ENCODE measurements around the gene ILDR2.

ILDR2 gene

GRCh38 chr1:166988974-166989515 is 13.7 kb upstream of the ILDR2 start, which contains the start of gene MAEL:
TSS of gene MAEL (plus strand) at chr1:166989280. CDS start at chr1:166989353, 73 bp downstream.
- no peak within 1 kb of the TSS for H3K4me3 ChIP-seq (replicated peaks in 1 of 2; ENCODE audit: low read depth in 2 of 2, low read length in 2 of 2)
- DNase-seq (ENCODE audit: low read depth in 2 of 2): no peak
- TF ChIP-seq CTCF (IDR thresholded peaks at IDR 0.05; ENCODE audit: low read depth, low read length): no peak

- TF ChIP-seq CTCF (IDR thresholded peaks at IDR 0.05; ENCODE audit: low read depth, low read length): no peak
- no peak for DNase-seq (ENCODE audit: low read depth in 2 of 2)
- H3K4me3 ChIP-seq (replicated peaks in 1 of 2; ENCODE audit: low read depth in 2 of 2, low read length in 2 of 2): no peak overlapping the region
Observed at GRCh38 chr1:166981589-166981988, 6.2 kb upstream of the ILDR2 start.

- H3K4me3 ChIP-seq (replicated peaks in 1 of 2; ENCODE audit: low read depth in 2 of 2, low read length in 2 of 2): no peak overlapping the region
- TF ChIP-seq CTCF (IDR thresholded peaks at IDR 0.05; ENCODE audit: low read depth, low read length): no peak
- no peak for DNase-seq (ENCODE audit: low read depth in 2 of 2)
Observed at GRCh38 chr1:166980818-166981217, 5.5 kb upstream of the ILDR2 start.

- no peak for TF ChIP-seq CTCF (IDR thresholded peaks at IDR 0.05; ENCODE audit: low read depth, low read length)
- DNase-seq (ENCODE audit: low read depth in 2 of 2): no peak
- no peak overlapping the region for H3K4me3 ChIP-seq (replicated peaks in 1 of 2; ENCODE audit: low read depth in 2 of 2, low read length in 2 of 2)
Observed at GRCh38 chr1:166980383-166980782, 5.0 kb upstream of the ILDR2 start.

GRCh38 chr1:166978821-166979220 is 3.5 kb upstream of the ILDR2 start:
- DNase-seq (ENCODE audit: low read depth in 2 of 2): no peak
- no peak for TF ChIP-seq CTCF (IDR thresholded peaks at IDR 0.05; ENCODE audit: low read depth, low read length)
- no peak overlapping the region for H3K4me3 ChIP-seq (replicated peaks in 1 of 2; ENCODE audit: low read depth in 2 of 2, low read length in 2 of 2)

GRCh38 chr1:166977951-166978350 is 2.6 kb upstream of the ILDR2 start:
- no peak for DNase-seq (ENCODE audit: low read depth in 2 of 2)
- no peak overlapping the region for H3K4me3 ChIP-seq (replicated peaks in 1 of 2; ENCODE audit: low read depth in 2 of 2, low read length in 2 of 2)
- TF ChIP-seq CTCF (IDR thresholded peaks at IDR 0.05; ENCODE audit: low read depth, low read length): no peak

All from cardiac fibroblast (primary cell).